ENCODE measurements around the gene USP13.

The USP13 gene

DNA sequence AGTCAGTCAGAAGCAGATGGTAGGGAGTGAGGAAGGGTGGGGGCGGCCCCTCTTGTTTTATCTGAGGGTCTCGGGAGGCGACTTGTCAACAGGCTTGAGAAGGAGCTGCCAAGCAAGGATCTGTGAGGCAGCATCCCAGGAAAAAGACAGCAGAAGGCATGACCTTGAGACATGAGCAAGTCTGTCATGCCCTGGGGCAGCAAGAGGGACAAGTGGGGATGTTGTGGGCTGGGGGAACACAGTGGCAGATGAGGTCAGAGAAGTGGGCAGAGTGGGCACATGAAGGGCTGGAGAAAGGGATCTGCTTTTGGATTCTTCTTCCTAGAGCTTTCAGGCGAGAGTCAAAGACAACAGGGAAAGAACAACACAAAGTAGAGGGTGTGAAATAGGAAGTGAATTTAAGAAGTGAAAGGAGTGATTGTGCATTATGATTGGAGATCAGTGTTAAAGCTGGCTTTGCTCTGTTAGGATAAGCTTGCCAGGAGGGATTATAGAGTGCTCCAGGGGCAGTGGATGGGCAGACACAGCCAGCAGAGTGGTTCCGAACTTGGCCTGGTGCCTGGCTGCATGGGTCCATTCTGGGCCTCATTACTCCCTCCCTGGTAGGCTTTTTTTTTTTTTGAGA, 73.3 kb downstream of the USP13 start:
- Histone ChIP-seq H3K4me3 (ENCODE audit: low read length) (no peak overlapping the region), H3K36me3 (ENCODE audit: insufficient read depth, low read depth, low read length) (peaks cover 31% of the 10 kb centered on the region), H3K9ac (ENCODE audit: low read depth, low read length) (no peak overlapping the region), H3K27ac (ENCODE audit: low read length) (no peak overlapping the region), H3K27me3 (ENCODE audit: insufficient read depth, low read length) (no peaks in the 10 kb centered on the region), H3K9me3 (ENCODE audit: insufficient read depth, low read depth, low read length) (no peaks in the 10 kb centered on the region), H3K4me1 (ENCODE audit: insufficient read depth, low read length) (no peaks in the 10 kb centered on the region)

GRCh38 chr3:179729086-179729485, 76.2 kb downstream of the USP13 start:
- Histone ChIP-seq H3K27ac (ENCODE audit: low read length) (no peak overlapping the region), H3K9me3 (ENCODE audit: insufficient read depth, low read depth, low read length) (no peaks in the 10 kb centered on the region), H3K4me1 (ENCODE audit: insufficient read depth, low read length) (no peaks in the 10 kb centered on the region; the same call in 1 of the 2 replicates), H3K9ac (ENCODE audit: low read depth, low read length) (no peak overlapping the region), H3K27me3 (ENCODE audit: insufficient read depth, low read length) (no peaks in the 10 kb centered on the region), H3K36me3 (ENCODE audit: insufficient read depth, low read depth, low read length) (peaks cover 37% of the 10 kb centered on the region), H3K4me3 (ENCODE audit: low read length) (no peak overlapping the region)

DNA sequence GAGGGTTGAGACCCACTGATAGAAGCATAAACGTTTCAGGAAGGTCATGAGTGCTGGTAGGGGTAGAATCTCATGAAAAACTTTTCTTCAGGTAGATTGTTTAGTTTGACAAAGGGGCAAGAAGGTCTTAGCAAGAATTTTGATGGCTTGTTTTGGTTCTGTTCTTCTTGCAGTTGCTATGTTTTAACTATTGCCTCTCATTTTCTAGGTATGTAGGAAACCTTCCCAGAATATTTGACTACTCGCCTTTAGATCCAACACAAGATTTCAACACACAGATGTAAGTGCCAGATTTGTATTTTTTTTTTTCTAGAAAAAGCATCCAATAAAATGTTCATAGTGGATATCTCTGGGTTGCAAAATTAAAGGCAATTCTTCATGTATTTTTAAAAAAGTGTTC, 77.1 kb downstream of the USP13 start:
- Histone ChIP-seq H3K27ac (ENCODE audit: low read length) (no peak overlapping the region), H3K27me3 (ENCODE audit: insufficient read depth, low read length) (no peaks in the 10 kb centered on the region), H3K4me1 (ENCODE audit: insufficient read depth, low read length) (no peaks in the 10 kb centered on the region; the same call in 1 of the 2 replicates), H3K9me3 (ENCODE audit: insufficient read depth, low read depth, low read length) (no peaks in the 10 kb centered on the region), H3K4me3 (ENCODE audit: low read length) (no peak overlapping the region), H3K9ac (ENCODE audit: low read depth, low read length) (no peak overlapping the region), H3K36me3 (ENCODE audit: insufficient read depth, low read depth, low read length) (peaks cover 45% of the 10 kb centered on the region)

DNA sequence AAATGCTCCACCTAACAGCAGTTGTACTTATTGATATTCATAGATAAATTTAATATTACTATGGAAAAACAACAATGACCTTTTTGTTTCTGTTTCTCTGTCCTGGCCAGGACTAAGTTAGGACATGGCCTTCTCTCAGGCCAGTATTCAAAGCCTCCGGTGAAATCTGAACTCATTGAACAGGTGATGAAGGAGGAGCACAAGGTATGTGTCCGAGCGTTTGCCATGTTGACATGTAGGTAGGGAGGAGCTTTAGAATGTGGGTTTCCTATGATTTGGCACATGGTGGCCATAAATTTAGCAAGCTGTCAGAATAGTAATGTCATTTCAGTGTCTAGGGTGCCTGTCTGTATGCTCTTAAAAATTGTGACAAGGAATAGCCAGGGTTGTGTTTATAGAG, 77.7 kb downstream of the USP13 start:
- no peak overlapping the region for H3K4me3 ChIP-seq (ENCODE audit: low read length)
- H3K36me3 ChIP-seq (ENCODE audit: insufficient read depth, low read depth, low read length), result peaks cover 45% of the 10 kb centered on the region
- no peak overlapping the region for H3K9ac ChIP-seq (ENCODE audit: low read depth, low read length)
- no peaks in the 10 kb centered on the region; the same call in 1 of the 2 replicates for H3K4me1 ChIP-seq (ENCODE audit: insufficient read depth, low read length)
- H3K27me3 ChIP-seq (ENCODE audit: insufficient read depth, low read length), result no peaks in the 10 kb centered on the region
- no peaks in the 10 kb centered on the region for H3K9me3 ChIP-seq (ENCODE audit: insufficient read depth, low read depth, low read length)
- no peak overlapping the region for H3K27ac ChIP-seq (ENCODE audit: low read length)

GRCh38 chr3:179731544-179731943, 78.7 kb downstream of the USP13 start:
- no peaks in the 10 kb centered on the region for H3K9me3 ChIP-seq (ENCODE audit: insufficient read depth, low read depth, low read length)
- H3K4me1 ChIP-seq (ENCODE audit: insufficient read depth, low read length), result no peaks in the 10 kb centered on the region; the same call in 1 of the 2 replicates
- H3K27me3 ChIP-seq (ENCODE audit: insufficient read depth, low read length), result no peaks in the 10 kb centered on the region
- peaks cover 45% of the 10 kb centered on the region for H3K36me3 ChIP-seq (ENCODE audit: insufficient read depth, low read depth, low read length)
- no peak overlapping the region for H3K9ac ChIP-seq (ENCODE audit: low read depth, low read length)
- no peak overlapping the region for H3K27ac ChIP-seq (ENCODE audit: low read length)
- no peak overlapping the region for H3K4me3 ChIP-seq (ENCODE audit: low read length)

- H3K27me3 ChIP-seq (ENCODE audit: insufficient read depth, low read length), result no peaks in the 10 kb centered on the region
- H3K4me1 ChIP-seq (ENCODE audit: insufficient read depth, low read length), result no peaks in the 10 kb centered on the region; the same call in 1 of the 2 replicates
- H3K4me3 ChIP-seq (ENCODE audit: low read length), result no peak overlapping the region
- H3K9me3 ChIP-seq (ENCODE audit: insufficient read depth, low read depth, low read length), result no peaks in the 10 kb centered on the region
- no peak overlapping the region for H3K27ac ChIP-seq (ENCODE audit: low read length)
- H3K9ac ChIP-seq (ENCODE audit: low read depth, low read length), result no peak overlapping the region
- H3K36me3 ChIP-seq (ENCODE audit: insufficient read depth, low read depth, low read length), result peaks cover 49% of the 10 kb centered on the region
Measured at GRCh38 chr3:179732661-179733348, 80.0 kb downstream of the USP13 start.

DNA sequence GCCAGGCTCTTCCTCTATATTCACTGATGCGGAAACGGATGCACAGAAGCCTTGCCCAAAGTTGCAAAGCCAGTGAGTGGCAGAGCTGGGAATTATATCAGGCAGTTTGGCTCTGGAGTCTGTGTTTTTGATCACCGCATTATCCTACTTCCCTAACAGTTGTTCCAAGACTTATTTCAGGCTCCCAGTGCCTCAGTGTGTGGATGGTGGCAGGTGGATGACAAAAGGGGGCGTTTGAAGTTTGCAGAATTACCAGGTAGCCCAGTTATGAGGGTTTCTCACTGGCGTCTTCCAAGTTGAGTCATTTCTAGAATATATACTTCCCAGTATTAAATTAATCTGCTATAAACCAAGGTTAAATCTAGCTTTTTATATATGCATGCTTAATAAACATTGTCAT, 81.0 kb downstream of the USP13 start:
- Histone ChIP-seq H3K36me3 (ENCODE audit: insufficient read depth, low read depth, low read length) (peaks cover 55% of the 10 kb centered on the region), H3K27ac (ENCODE audit: low read length) (no peak overlapping the region), H3K4me3 (ENCODE audit: low read length) (no peak overlapping the region), H3K4me1 (ENCODE audit: insufficient read depth, low read length) (no peaks in the 10 kb centered on the region; the same call in 1 of the 2 replicates), H3K9ac (ENCODE audit: low read depth, low read length) (no peak overlapping the region), H3K9me3 (ENCODE audit: insufficient read depth, low read depth, low read length) (no peaks in the 10 kb centered on the region), H3K27me3 (ENCODE audit: insufficient read depth, low read length) (no peaks in the 10 kb centered on the region)

DNA sequence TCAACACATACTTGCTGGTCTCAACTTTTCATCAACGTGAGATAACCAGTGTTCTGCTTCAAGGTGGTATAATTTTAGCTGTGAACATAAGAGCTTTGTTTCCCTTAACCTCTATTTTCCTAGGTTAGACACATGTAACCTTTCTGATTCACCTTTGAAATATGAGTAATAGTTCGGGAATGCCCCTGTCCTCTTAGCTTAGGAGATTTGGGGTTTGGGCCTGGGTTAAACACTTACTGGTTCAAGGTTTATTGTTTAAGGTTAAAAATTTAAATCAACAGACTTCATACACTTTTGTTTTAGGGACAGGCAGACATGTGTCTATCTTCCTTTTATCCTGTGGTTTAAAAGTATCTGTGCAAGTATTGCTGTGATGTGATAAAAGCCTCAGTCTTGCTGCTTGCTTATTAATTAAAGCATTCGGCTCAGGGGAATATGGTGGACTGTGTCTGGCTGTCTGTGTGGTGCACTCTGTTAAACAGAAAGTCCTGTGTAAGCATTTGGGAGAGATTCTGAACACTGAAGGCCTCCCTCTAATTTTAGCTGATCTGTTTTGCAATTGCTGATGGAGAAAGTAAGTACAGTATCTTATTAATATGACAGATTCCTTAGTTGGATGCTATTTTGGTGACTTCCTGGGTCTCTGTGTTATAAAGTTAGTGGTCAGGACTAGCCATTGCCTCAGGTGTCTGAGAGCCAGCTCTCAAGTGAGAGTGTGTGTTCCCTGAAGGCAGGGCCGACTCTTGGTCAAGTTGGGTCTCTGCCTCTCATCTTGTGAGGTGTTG, 81.8 kb downstream of the USP13 start:
- H3K4me1 ChIP-seq (ENCODE audit: insufficient read depth, low read length), result no peaks in the 10 kb centered on the region; the same call in 1 of the 2 replicates
- H3K9me3 ChIP-seq (ENCODE audit: insufficient read depth, low read depth, low read length), result no peaks in the 10 kb centered on the region
- no peak overlapping the region for H3K4me3 ChIP-seq (ENCODE audit: low read length)
- peaks cover 54% of the 10 kb centered on the region for H3K36me3 ChIP-seq (ENCODE audit: insufficient read depth, low read depth, low read length)
- no peaks in the 10 kb centered on the region for H3K27me3 ChIP-seq (ENCODE audit: insufficient read depth, low read length)
- H3K27ac ChIP-seq (ENCODE audit: low read length), result no peak overlapping the region
- H3K9ac ChIP-seq (ENCODE audit: low read depth, low read length), result no peak overlapping the region

DNA sequence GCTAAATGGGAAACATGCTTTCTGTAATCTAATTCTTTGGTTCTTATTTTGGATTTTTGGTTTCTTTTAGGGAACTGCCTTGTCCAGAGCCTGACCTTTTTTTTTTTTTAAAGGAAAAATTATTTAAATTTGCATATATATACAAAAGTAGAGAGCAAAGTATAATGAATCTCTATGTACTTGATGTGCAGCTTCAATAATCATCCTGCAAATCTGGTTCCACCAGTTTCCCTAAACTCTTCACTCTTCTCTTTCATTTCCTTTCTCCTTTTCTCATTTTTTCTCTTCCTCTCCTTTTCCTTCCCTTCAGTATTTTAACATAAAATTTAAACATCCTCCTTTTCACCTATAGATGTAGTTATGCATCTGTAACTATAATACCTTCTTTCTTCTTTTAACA, 82.5 kb downstream of the USP13 start:
- Histone ChIP-seq H3K4me1 (ENCODE audit: insufficient read depth, low read length) (no peaks in the 10 kb centered on the region; the same call in 1 of the 2 replicates), H3K4me3 (ENCODE audit: low read length) (no peak overlapping the region), H3K9ac (ENCODE audit: low read depth, low read length) (no peak overlapping the region), H3K9me3 (ENCODE audit: insufficient read depth, low read depth, low read length) (no peaks in the 10 kb centered on the region), H3K27ac (ENCODE audit: low read length) (no peak overlapping the region), H3K27me3 (ENCODE audit: insufficient read depth, low read length) (no peaks in the 10 kb centered on the region), H3K36me3 (ENCODE audit: insufficient read depth, low read depth, low read length) (peaks cover 48% of the 10 kb centered on the region)

DNA sequence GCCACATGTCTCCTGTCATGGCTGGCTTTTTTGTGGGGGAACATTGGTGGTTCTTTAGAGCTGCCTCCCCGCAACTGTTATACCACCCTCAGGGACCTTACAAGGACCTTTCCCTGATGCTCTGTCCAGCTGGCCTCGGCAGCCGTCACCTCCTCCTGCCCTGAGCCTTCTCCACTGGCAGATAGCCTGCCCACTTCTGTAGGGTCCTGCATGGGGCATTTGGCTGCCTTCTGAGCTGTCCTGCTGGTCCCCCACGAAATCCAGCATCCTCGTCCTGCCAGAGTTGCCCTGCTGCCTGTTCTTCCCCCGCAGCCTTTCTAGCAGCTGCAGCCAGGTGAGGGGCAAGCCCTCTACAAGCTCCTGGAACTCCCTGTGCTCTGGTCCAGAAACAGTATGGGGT, 86.2 kb downstream of the USP13 start:
- Histone ChIP-seq H3K4me1 (ENCODE audit: insufficient read depth, low read length) (no peaks in the 10 kb centered on the region; the same call in 1 of the 2 replicates), H3K27ac (ENCODE audit: low read length) (no peak overlapping the region), H3K9me3 (ENCODE audit: insufficient read depth, low read depth, low read length) (no peaks in the 10 kb centered on the region), H3K4me3 (ENCODE audit: low read length) (no peak overlapping the region), H3K27me3 (ENCODE audit: insufficient read depth, low read length) (no peaks in the 10 kb centered on the region), H3K9ac (ENCODE audit: low read depth, low read length) (no peak overlapping the region), H3K36me3 (ENCODE audit: insufficient read depth, low read depth, low read length) (peaks cover 43% of the 10 kb centered on the region)

DNA sequence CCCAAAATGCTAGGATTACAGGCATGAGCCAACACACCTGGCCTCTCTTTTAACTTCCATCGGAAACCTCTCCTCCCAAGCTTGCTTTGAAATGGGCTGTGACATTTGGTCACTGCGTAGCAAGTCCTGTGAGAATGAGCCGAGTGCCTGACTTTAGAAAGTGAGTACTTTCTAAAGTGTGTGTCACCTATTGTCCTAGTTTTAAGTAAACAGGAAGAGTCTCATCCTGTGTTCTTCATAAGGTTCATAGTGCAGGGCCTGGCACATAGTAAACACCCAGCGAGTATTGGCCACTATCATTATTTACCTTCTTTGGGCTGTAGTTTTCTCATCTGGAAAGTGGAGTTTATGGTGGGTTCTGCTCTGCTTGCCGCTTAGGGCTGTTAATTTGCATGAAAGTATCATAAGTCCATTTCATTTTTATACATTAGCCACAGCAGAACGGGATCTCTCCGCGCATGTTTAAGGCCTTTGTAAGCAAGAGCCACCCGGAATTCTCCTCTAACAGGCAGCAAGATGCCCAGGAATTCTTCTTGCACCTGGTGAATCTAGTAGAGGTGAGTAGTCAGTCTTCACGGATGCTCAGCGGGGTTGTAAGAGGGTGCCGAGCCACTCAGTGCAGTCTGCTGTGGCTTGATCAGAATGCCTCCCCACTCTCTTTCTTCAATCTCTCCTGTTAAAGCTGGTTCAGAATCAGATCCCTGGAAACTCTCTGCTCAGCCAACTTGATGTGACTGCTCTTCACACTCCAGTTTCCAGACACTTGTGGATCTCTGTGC, 87.2 kb downstream of the USP13 start:
- Histone ChIP-seq H3K36me3 (ENCODE audit: insufficient read depth, low read depth, low read length) (peaks cover 44% of the 10 kb centered on the region), H3K27ac (ENCODE audit: low read length) (no peak overlapping the region), H3K4me3 (ENCODE audit: low read length) (no peak overlapping the region), H3K9me3 (ENCODE audit: insufficient read depth, low read depth, low read length) (no peaks in the 10 kb centered on the region), H3K9ac (ENCODE audit: low read depth, low read length) (no peak overlapping the region), H3K27me3 (ENCODE audit: insufficient read depth, low read length) (no peaks in the 10 kb centered on the region), H3K4me1 (ENCODE audit: insufficient read depth, low read length) (peaks cover 4% of the 10 kb centered on the region; the same call in 1 of the 2 replicates)
